BJ (cell line): ENCODE results near the gene TRRAP. TPM values are rescaled to one million over a fixed set of nuclear protein-coding genes. Genes with fewer than 3 reads are reported as not detected.

Source experiments
- CTCF ChIA-PET: fragments of 350-600 bp; formaldehyde crosslinking; extraction: SDS; loops from one replicate; lab custom pipeline; 2021; ENCODE audit warnings: antibody characterized with exemption, inconsistent platforms; lab: Yijun Ruan, JAX
- POLR2A ChIA-PET: fragments of 300-600 bp; sonication (Branson Sonifier 250); formaldehyde crosslinking; extraction: SDS; loops from one replicate; lab custom pipeline; 2021; ENCODE audit warnings: antibody characterized with exemption; lab: Charles Lee
- DNase-seq: peaks from one replicate; pipeline ENCODE4 v3.0.0-alpha.2; 2011; ENCODE audit warnings: low read depth
- H3K27me3 ChIP-seq: 2 replicates; pipeline ENCODE4 v1.6.0; 2011; ENCODE audit warnings: low read length; ENCODE audit not compliant: control insufficient read depth, insufficient read depth
- H3K36me3 ChIP-seq: 2 replicates; pipeline ENCODE4 v1.5.1; 2011; ENCODE audit warnings: low read length; ENCODE audit not compliant: control insufficient read depth, insufficient read depth
- H3K4me3 ChIP-seq: 2 replicates; pipeline ENCODE4 v1.5.1; 2011; ENCODE audit warnings: low read depth, mild to moderate bottlenecking, control low read depth, low read length
- polyA plus RNA-seq: library from polyadenylated mRNA; depleted of rRNA; stranded (reverse); fragments of >200 nt; gene quantifications from 2 replicates; pipeline ENCODE4 v1.2.3, GENCODE V29; 2011
- TF ChIP-seq, protein P1 (sequence below): IDR thresholded peaks from 2 replicates; pipeline ENCODE4 v1.5.1; 2011; ENCODE audit warnings: low read depth, mild to moderate bottlenecking, control low read depth, inconsistent platforms, low read length, moderate library complexity; ENCODE audit not compliant: insufficient read depth

TRRAP gene
- polyA plus RNA-seq, 1 experiment = 17.2 TPM

- TF ChIP-seq, protein P1, sequence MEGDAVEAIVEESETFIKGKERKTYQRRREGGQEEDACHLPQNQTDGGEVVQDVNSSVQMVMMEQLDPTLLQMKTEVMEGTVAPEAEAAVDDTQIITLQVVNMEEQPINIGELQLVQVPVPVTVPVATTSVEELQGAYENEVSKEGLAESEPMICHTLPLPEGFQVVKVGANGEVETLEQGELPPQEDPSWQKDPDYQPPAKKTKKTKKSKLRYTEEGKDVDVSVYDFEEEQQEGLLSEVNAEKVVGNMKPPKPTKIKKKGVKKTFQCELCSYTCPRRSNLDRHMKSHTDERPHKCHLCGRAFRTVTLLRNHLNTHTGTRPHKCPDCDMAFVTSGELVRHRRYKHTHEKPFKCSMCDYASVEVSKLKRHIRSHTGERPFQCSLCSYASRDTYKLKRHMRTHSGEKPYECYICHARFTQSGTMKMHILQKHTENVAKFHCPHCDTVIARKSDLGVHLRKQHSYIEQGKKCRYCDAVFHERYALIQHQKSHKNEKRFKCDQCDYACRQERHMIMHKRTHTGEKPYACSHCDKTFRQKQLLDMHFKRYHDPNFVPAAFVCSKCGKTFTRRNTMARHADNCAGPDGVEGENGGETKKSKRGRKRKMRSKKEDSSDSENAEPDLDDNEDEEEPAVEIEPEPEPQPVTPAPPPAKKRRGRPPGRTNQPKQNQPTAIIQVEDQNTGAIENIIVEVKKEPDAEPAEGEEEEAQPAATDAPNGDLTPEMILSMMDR = no peak
- Histone ChIP-seq H3K27me3 (no peaks in the 10 kb centered on the region), H3K4me3 (no peak overlapping the region), H3K36me3 (peaks cover 24% of the 10 kb centered on the region)
- ChIA-PET CTCF (interaction anchor here (0.6 to 1.0 kb wide), 2 partner anchors 19 to 42 kb away, joined by 3 read pairs; no protein-coding TSS in a partner anchor), POLR2A (no interaction called here)
- no peak for DNase-seq
Measured at GRCh38 chr7:98935811-98936210, 57.5 kb downstream of the TRRAP start.

GRCh38 chr7:98943336-98943735 is 65.0 kb downstream of the TRRAP start:
- ChIA-PET POLR2A (no interaction called here), CTCF (interaction anchor here (1.6 kb wide), 1 partner anchor 18 kb away, joined by 3 read pairs; no protein-coding TSS in a partner anchor)
- peaks cover 14% of the 10 kb centered on the region for H3K36me3 ChIP-seq
- no peak overlapping the region for H3K4me3 ChIP-seq
- H3K27me3 ChIP-seq = no peaks in the 10 kb centered on the region
- TF ChIP-seq, protein P1 = no peak
- DNase-seq = no peak

GRCh38 chr7:98944386-98944785 is 66.1 kb downstream of the TRRAP start:
- POLR2A ChIA-PET = no interaction called here
- no peak for DNase-seq
- Histone ChIP-seq H3K36me3 (peaks cover 18% of the 10 kb centered on the region), H3K27me3 (no peaks in the 10 kb centered on the region), H3K4me3 (no peak overlapping the region)
- TF ChIP-seq, protein P1 = no peak
- CTCF ChIA-PET = interaction anchor here (0.6 to 0.9 kb wide), 3 partner anchors 10 to 390 kb away, joined by 3 to 5 read pairs (median 3); no protein-coding TSS in a partner anchor

GRCh38 chr7:98945852-98946251 is 67.5 kb downstream of the TRRAP start:
- no peak overlapping the region for H3K4me3 ChIP-seq
- ChIA-PET POLR2A (no interaction called here), CTCF (interaction anchor here (1.0 kb wide), 1 partner anchor 17 kb away, joined by 4 read pairs; no protein-coding TSS in a partner anchor)
- H3K36me3 ChIP-seq = peaks cover 28% of the 10 kb centered on the region
- TF ChIP-seq, protein P1 = no peak
- no peaks in the 10 kb centered on the region for H3K27me3 ChIP-seq
- DNase-seq = no peak

- peaks cover 26% of the 10 kb centered on the region for H3K36me3 ChIP-seq
- ChIA-PET POLR2A (no interaction called here), CTCF (interaction anchor here (1.0 kb wide), 1 partner anchor 18 kb away, joined by 4 read pairs; no protein-coding TSS in a partner anchor)
- TF ChIP-seq, protein P1 = no peak
- H3K27me3 ChIP-seq = no peaks in the 10 kb centered on the region
- H3K4me3 ChIP-seq = no peak overlapping the region
- no peak for DNase-seq
Measured at GRCh38 chr7:98946389-98946788, 68.1 kb downstream of the TRRAP start.
